ENCODE data around the gene HOMEZ. TPM values are rescaled to one million over a fixed set of nuclear protein-coding genes. Genes with fewer than 3 reads are reported as not detected.
"Not testable (repeated sequence)": the region's sequence is repeated elsewhere in the genome, so short reads cannot be mapped to it uniquely, and the experiment has no call there.

HOMEZ gene
- total and polyA plus RNA-seq, 2 experiments from 2014 or later = 5.3 to 7.9 TPM

DNA sequence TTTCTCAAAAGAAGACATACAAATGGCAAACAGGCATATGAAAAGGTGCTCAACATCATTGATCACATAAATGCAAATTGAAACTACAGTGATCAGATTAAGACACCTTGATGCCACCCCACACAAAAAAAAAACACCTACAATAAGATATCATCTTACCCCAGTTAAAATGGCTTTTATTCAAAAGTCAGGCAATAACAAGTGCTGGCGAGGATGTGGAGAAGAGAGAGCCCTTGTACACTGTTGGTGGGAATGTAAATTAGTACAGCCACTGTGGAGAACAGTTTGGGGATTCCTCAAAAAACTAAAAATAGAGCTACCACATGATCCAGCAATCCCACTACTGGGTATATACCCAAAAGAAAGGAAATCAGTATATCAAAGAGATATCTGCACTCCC lies 61.0 kb downstream of the HOMEZ start:
- not testable (repeated sequence) for H4K20me1 ChIP-seq (replicated peaks; ENCODE audit: insufficient read depth); H3K4me1 Mint-ChIP-seq; H3K27ac Mint-ChIP-seq; ATAC-seq; H3K36me3 Mint-ChIP-seq (ENCODE audit: low read depth); H3K36me3 ChIP-seq (ENCODE audit: insufficient read depth); H3F3A ChIP-seq (replicated peaks; ENCODE audit: low read depth); H3K27me3 Mint-ChIP-seq (ENCODE audit: insufficient read depth, low read depth, poor library complexity); H3K4me1 ChIP-seq (ENCODE audit: insufficient read depth); H3K9me2 ChIP-seq (ENCODE audit: insufficient read depth); H3K27ac ChIP-seq (ENCODE audit: low read depth); DNase-seq (ENCODE audit: low spot score); H3K4me3 ChIP-seq; H3K4me2 ChIP-seq; H2AFZ ChIP-seq; H3K79me2 ChIP-seq (replicated peaks; ENCODE audit: insufficient read depth); H3K4me3 Mint-ChIP-seq; H3K27me3 ChIP-seq (ENCODE audit: insufficient read depth)
- H3K9me3 Mint-ChIP-seq = peaks cover 14% of the 10 kb centered on the region

Small RNA genes within 50 kb of the gene (small RNA-seq; reads per million reads assigned to genes)
- gene AL049829.1 (ENCODE audit: low replicate concordance) (not detected), gene RNU6-1046P (ENCODE audit: low replicate concordance) (not detected)

Other genes starting within 250 kb of the HOMEZ start
- 0.07 and 0.19 TPM in 2 replicates for gene PSMB11, start 243.9 kb downstream of the HOMEZ start, total RNA-seq (2014; rRNA removed; shearing (Covaris generic))
- not detected in 2 replicates for gene PSMB11, start 243.9 kb downstream of the HOMEZ start, polyA plus RNA-seq (2016; fragmentation: Nextera tagmentation; extraction: Ambion mirVana)
- gene CDH24, start 228.6 kb downstream of the HOMEZ start, total RNA-seq (2014; rRNA removed; shearing (Covaris generic)) = 16.9 and 17.8 TPM in 2 replicates
- 4.4 and 6.2 TPM in 2 replicates for gene CDH24, start 228.6 kb downstream of the HOMEZ start, polyA plus RNA-seq (2016; fragmentation: Nextera tagmentation; extraction: Ambion mirVana)
- gene ACIN1, start 191.0 kb downstream of the HOMEZ start, total RNA-seq (2014; rRNA removed; shearing (Covaris generic)) = 169 and 172 TPM in 2 replicates
- gene ACIN1, start 191.0 kb downstream of the HOMEZ start, polyA plus RNA-seq (2016; fragmentation: Nextera tagmentation; extraction: Ambion mirVana) = 73.6 and 76.1 TPM in 2 replicates
- 49.4 and 57.4 TPM in 2 replicates for gene C14orf119, start 190.6 kb downstream of the HOMEZ start, total RNA-seq (2014; rRNA removed; shearing (Covaris generic))
- gene C14orf119, start 190.6 kb downstream of the HOMEZ start, polyA plus RNA-seq (2016; fragmentation: Nextera tagmentation; extraction: Ambion mirVana) = 114 and 118 TPM in 2 replicates
- gene CIROP, start 181.1 kb downstream of the HOMEZ start, total RNA-seq (2014; rRNA removed; shearing (Covaris generic)) = not detected in 2 replicates
- gene CIROP, start 181.1 kb downstream of the HOMEZ start, polyA plus RNA-seq (2016; fragmentation: Nextera tagmentation; extraction: Ambion mirVana) = not detected in 2 replicates
- gene CEBPE, start 166.9 kb downstream of the HOMEZ start, total RNA-seq (2014; rRNA removed; shearing (Covaris generic)) = not detected in 2 replicates
- gene CEBPE, start 166.9 kb downstream of the HOMEZ start, polyA plus RNA-seq (2016; fragmentation: Nextera tagmentation; extraction: Ambion mirVana) = not detected in 2 replicates
- gene SLC7A8, start 102.5 kb downstream of the HOMEZ start, total RNA-seq (2014; rRNA removed; shearing (Covaris generic)) = 105 and 117 TPM in 2 replicates
- 122 and 124 TPM in 2 replicates for gene SLC7A8, start 102.5 kb downstream of the HOMEZ start, polyA plus RNA-seq (2016; fragmentation: Nextera tagmentation; extraction: Ambion mirVana)
- gene RNF212B, start 48.2 kb downstream of the HOMEZ start, total RNA-seq (2014; rRNA removed; shearing (Covaris generic)) = not detected in 2 replicates
- gene RNF212B, start 48.2 kb downstream of the HOMEZ start, polyA plus RNA-seq (2016; fragmentation: Nextera tagmentation; extraction: Ambion mirVana) = 0.68 TPM in 1 of 2 replicates, not detected in the other
- gene PPP1R3E, start 16.7 kb upstream of the HOMEZ start, total RNA-seq (2014; rRNA removed; shearing (Covaris generic)) = 0.66 and 2.3 TPM in 2 replicates
- 1.8 and 2.5 TPM in 2 replicates for gene PPP1R3E, start 16.7 kb upstream of the HOMEZ start, polyA plus RNA-seq (2016; fragmentation: Nextera tagmentation; extraction: Ambion mirVana)
- 11.0 and 12.3 TPM in 2 replicates for gene BCL2L2, start 20.7 kb upstream of the HOMEZ start, total RNA-seq (2014; rRNA removed; shearing (Covaris generic))
- 3.5 and 3.6 TPM in 2 replicates for gene BCL2L2, start 20.7 kb upstream of the HOMEZ start, polyA plus RNA-seq (2016; fragmentation: Nextera tagmentation; extraction: Ambion mirVana)
- gene PABPN1, start 35.3 kb upstream of the HOMEZ start, total RNA-seq (2014; rRNA removed; shearing (Covaris generic)) = 110 and 116 TPM in 2 replicates
- 342 and 384 TPM in 2 replicates for gene PABPN1, start 35.3 kb upstream of the HOMEZ start, polyA plus RNA-seq (2016; fragmentation: Nextera tagmentation; extraction: Ambion mirVana)
- gene SLC22A17, start 66.8 kb upstream of the HOMEZ start, total RNA-seq (2014; rRNA removed; shearing (Covaris generic)) = 52.6 and 56.6 TPM in 2 replicates
- 28.6 and 29.5 TPM in 2 replicates for gene SLC22A17, start 66.8 kb upstream of the HOMEZ start, polyA plus RNA-seq (2016; fragmentation: Nextera tagmentation; extraction: Ambion mirVana)
- 13.6 and 18.9 TPM in 2 replicates for gene EFS, start 79.0 kb upstream of the HOMEZ start, total RNA-seq (2014; rRNA removed; shearing (Covaris generic))
- gene EFS, start 79.0 kb upstream of the HOMEZ start, polyA plus RNA-seq (2016; fragmentation: Nextera tagmentation; extraction: Ambion mirVana) = 5.1 and 6.4 TPM in 2 replicates
- not detected in 2 replicates for gene IL25, start 86.7 kb upstream of the HOMEZ start, total RNA-seq (2014; rRNA removed; shearing (Covaris generic))
- gene IL25, start 86.7 kb upstream of the HOMEZ start, polyA plus RNA-seq (2016; fragmentation: Nextera tagmentation; extraction: Ambion mirVana) = not detected in 2 replicates
- gene CMTM5, start 90.9 kb upstream of the HOMEZ start, total RNA-seq (2014; rRNA removed; shearing (Covaris generic)) = 0.24 and 0.27 TPM in 2 replicates
- not detected in 2 replicates for gene CMTM5, start 90.9 kb upstream of the HOMEZ start, polyA plus RNA-seq (2016; fragmentation: Nextera tagmentation; extraction: Ambion mirVana)
- gene MYH6, start 122.1 kb upstream of the HOMEZ start, total RNA-seq (2014; rRNA removed; shearing (Covaris generic)) = 0.03 and 0.23 TPM in 2 replicates
- gene MYH6, start 122.1 kb upstream of the HOMEZ start, polyA plus RNA-seq (2016; fragmentation: Nextera tagmentation; extraction: Ambion mirVana) = 0.10 and 2.1 TPM in 2 replicates
- not detected in 2 replicates for gene MYH7, start 149.5 kb upstream of the HOMEZ start, total RNA-seq (2014; rRNA removed; shearing (Covaris generic))
- 0.05 TPM in 1 of 2 replicates, not detected in the other for gene MYH7, start 149.5 kb upstream of the HOMEZ start, polyA plus RNA-seq (2016; fragmentation: Nextera tagmentation; extraction: Ambion mirVana)
- gene NGDN, start 183.6 kb upstream of the HOMEZ start, total RNA-seq (2014; rRNA removed; shearing (Covaris generic)) = 48.6 and 67.1 TPM in 2 replicates
- 81.6 and 90.8 TPM in 2 replicates for gene NGDN, start 183.6 kb upstream of the HOMEZ start, polyA plus RNA-seq (2016; fragmentation: Nextera tagmentation; extraction: Ambion mirVana)